Dermis lymphatic vessel endothelial cell (primary cell): ENCODE data around the gene AQP5. TPM values are rescaled to one million over a fixed set of nuclear protein-coding genes. Genes with fewer than 3 reads are reported as not detected.

ENCODE experiments used
- total RNA-seq: library from RNA; depleted of rRNA; stranded (reverse); fragments of >200 nt; gene quantifications from 2 replicates; pipeline ENCODE4 v1.2.1, GENCODE V29; 2014

AQP5 gene
- total RNA-seq, result not detected in 2 replicates

DNA sequence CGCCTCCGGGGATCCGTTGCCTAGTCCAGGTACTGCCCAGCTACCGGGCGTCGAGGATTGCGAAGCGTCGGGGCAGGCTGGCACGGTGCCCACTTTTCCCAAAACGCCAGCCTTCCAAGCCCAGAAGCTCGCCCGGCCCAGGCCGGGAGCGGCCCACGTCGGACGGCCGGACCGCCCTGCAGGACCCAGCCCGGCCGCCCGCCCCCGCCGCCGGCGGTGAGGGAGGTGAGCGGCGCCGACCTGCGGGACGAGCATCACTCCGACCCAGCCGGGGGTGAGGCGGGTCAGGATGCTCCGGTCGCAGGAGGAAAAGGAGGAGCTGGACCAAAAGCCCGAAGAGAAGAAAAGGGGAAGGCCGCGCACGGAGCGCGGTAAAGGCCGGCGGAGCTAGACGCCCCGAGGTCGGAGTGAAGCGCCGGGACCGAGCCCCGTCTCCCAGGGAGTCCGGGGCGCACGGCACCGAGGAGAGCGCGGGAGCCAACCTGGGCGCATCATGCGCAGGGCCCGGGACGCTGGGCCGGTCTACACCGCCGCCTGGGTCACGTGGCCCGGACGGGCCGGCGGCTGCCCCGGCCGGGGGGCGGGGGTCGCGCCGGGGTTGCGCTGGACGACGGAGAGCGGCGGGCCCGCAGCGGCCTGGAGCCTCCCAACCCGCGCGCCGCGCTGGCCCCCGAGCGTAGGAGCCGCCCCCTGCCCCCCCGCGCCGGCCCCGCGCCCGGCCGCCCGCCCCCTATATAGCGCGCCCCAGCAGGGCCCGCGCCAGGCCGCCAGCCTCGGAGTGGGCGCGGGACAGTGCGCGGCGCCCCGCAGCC, at the start of gene AQP5:
TSS of gene AQP5 (plus strand) at position 762 of the 812 bp plus-strand sequence. CDS start 146 bp downstream, outside the sequence.

GRCh38 chr12:49950273-49951251, 11.1 kb upstream of the AQP5 start, which contains the start of gene AQP2:
Gene AQP2 (plus strand): TSS chr12:49950737. CDS start chr12:49950831, 94 bp downstream.

DNA sequence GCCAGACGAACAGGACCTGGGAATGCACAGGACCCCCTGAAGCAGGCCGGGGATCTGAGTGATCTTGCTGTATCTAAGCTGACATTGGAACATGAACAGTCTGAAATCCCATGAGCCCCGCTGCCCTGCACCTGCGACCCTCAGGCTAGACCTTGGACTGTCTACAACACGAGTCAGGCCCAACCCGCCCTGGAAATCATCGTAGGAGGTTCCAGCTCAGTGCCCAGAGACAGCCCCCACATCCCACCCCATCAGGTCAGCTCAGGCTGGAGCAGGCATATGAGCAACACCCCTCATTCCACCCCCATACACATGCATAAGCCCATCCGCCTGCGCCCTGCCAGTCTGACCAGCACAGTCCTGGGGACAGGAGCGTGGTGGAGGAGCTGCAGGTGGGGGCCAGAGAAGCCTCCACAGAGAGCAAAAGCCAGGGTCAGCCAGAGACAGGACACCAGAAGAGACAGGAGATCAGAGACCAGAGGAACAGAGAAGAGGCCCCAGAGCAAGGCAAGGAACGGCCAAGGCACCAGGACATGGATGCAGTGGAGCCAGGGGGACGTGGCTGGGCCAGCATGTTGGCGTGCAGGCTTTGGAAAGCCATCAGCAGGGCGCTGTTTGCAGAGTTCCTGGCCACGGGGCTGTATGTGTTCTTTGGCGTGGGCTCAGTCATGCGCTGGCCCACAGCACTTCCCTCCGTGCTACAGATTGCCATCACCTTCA, 11.1 kb downstream of the AQP5 start, which contains the start of gene AQP6:
TSS of gene AQP6 (plus strand) at position 307 of the 720 bp plus-strand sequence. CDS start at position 534, 227 bp downstream.

Other genes with a start within 250 kb of the AQP5 start
- 323 and 392 TPM in 2 replicates for gene TMBIM6, start 220.3 kb upstream of the AQP5 start, total RNA-seq
- gene NCKAP5L, start 133.5 kb upstream of the AQP5 start, total RNA-seq, result 6.1 and 6.9 TPM in 2 replicates
- 2.2 and 2.7 TPM in 2 replicates for gene BCDIN3D, start 118.8 kb upstream of the AQP5 start, total RNA-seq
- gene FAIM2, start 58.0 kb upstream of the AQP5 start, total RNA-seq, result not detected in 2 replicates
- not detected in 2 replicates for gene AQP2, start 11.1 kb upstream of the AQP5 start, total RNA-seq
- not detected in 2 replicates for gene AQP6, start 11.1 kb downstream of the AQP5 start, total RNA-seq
- 8.8 and 10.8 TPM in 2 replicates for gene RACGAP1, start 63.6 kb downstream of the AQP5 start, total RNA-seq
- gene ASIC1, start 95.7 kb downstream of the AQP5 start, total RNA-seq, result under 0.01 TPM in 2 replicates
- 48.2 and 49.4 TPM in 2 replicates for gene SMARCD1, start 123.5 kb downstream of the AQP5 start, total RNA-seq
- 0.22 TPM in 1 of 2 replicates, not detected in the other for gene GPD1, start 142.1 kb downstream of the AQP5 start, total RNA-seq
- gene COX14, start 150.4 kb downstream of the AQP5 start, total RNA-seq, result 38.6 and 63.2 TPM in 2 replicates
- 25.9 and 27.5 TPM in 2 replicates for gene CERS5, start 205.5 kb downstream of the AQP5 start, total RNA-seq